Measurements from ENCODE around the gene SRD5A1.
A peak's percentile ranks its signal among the peaks of the same experiment; 100 is the strongest.

The SRD5A1 gene

GRCh38 chr5:6604946-6605345 is 28.3 kb upstream of the SRD5A1 start:
- DNase-seq: no peak

- no peak for DNase-seq
Observed at GRCh38 chr5:6606884-6607558, 26.2 kb upstream of the SRD5A1 start.

- no peak for DNase-seq
Observed at GRCh38 chr5:6607559-6607936, 25.7 kb upstream of the SRD5A1 start.

- no peak for DNase-seq
Observed at GRCh38 chr5:6608016-6608415, 25.2 kb upstream of the SRD5A1 start.

GRCh38 chr5:6611334-6612256 is 21.6 kb upstream of the SRD5A1 start:
- DNase-seq: peak; percentile 52

GRCh38 chr5:6615034-6615815 is 18.0 kb upstream of the SRD5A1 start:
- no peak for DNase-seq

- no peak for DNase-seq
Observed at GRCh38 chr5:6616632-6617031, 16.6 kb upstream of the SRD5A1 start.

GRCh38 chr5:6623228-6623627 is 10.0 kb upstream of the SRD5A1 start:
- DNase-seq: no peak

GRCh38 chr5:6623941-6624340 is 9.3 kb upstream of the SRD5A1 start:
- no peak for DNase-seq

- no peak for DNase-seq
Observed at GRCh38 chr5:6626508-6626907, 6.7 kb upstream of the SRD5A1 start.

- DNase-seq: no peak
Observed at GRCh38 chr5:6631441-6631840, 1.8 kb upstream of the SRD5A1 start.

GRCh38 chr5:6632324-6632887 is 834 bp upstream of the SRD5A1 start:
- DNase-seq: peak; percentile 40

GRCh38 chr5:6633469-6634245 is 417 bp downstream of the SRD5A1 start:
- peak; percentile 67 for DNase-seq

GRCh38 chr5:6634306-6634705 is 1.1 kb downstream of the SRD5A1 start:
- peak; percentile 18 for DNase-seq

GRCh38 chr5:6634788-6635430 is 1.7 kb downstream of the SRD5A1 start:
- DNase-seq: peak; percentile 2

GRCh38 chr5:6636293-6636692 is 3.1 kb downstream of the SRD5A1 start:
- no peak for DNase-seq

GRCh38 chr5:6637022-6637421 is 3.8 kb downstream of the SRD5A1 start:
- DNase-seq: no peak

- no peak for DNase-seq
Observed at GRCh38 chr5:6637590-6637989, 4.3 kb downstream of the SRD5A1 start.

GRCh38 chr5:6638236-6638635 is 5.0 kb downstream of the SRD5A1 start:
- DNase-seq: no peak

GRCh38 chr5:6642655-6643054 is 9.4 kb downstream of the SRD5A1 start:
- DNase-seq: no peak

GRCh38 chr5:6644794-6645241 is 11.6 kb downstream of the SRD5A1 start:
- DNase-seq: no peak

All from NCI-H345 (cell line).